ENCODE data around the gene ASAP2.
"Not testable (repeated sequence)": the region's sequence is repeated elsewhere in the genome, so short reads cannot be mapped to it uniquely, and the experiment has no call there.

The ASAP2 gene

DNA sequence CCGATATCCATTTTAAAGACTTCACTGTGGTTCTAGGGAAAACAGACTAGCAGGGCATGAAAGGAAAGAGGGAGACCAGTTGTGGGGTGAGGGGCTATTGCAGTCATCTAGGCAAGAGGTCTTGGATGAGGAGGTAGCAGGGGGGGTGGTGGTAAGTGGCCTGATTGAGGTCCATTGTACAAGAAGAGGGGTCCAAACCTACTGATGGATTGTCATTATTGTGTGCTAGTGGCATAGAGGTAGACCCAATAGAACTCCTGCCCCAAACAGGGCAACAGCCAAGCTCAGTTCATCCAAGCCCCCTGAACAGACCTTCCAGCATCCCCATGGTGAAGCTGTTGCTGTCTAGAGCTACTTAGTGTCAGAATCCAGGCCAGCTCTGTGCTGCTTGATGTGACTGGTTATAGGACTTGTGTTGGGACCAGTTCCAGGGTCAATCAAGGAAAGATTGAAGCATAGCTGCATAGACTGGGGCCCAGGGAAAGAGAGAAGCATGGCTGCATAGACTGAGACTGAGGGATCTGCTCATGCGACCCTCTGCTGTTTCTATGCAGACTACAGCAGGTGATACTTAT is 7.0 kb downstream of the ASAP2 start:
- ChIA-PET CTCF (interaction anchor here (1.2 to 1.5 kb wide), 2 partner anchors 26 to 70 kb away, joined by 3 read pairs; no protein-coding TSS in a partner anchor), POLR2A (no interaction called here)
- TF ChIP-seq, protein P1, sequence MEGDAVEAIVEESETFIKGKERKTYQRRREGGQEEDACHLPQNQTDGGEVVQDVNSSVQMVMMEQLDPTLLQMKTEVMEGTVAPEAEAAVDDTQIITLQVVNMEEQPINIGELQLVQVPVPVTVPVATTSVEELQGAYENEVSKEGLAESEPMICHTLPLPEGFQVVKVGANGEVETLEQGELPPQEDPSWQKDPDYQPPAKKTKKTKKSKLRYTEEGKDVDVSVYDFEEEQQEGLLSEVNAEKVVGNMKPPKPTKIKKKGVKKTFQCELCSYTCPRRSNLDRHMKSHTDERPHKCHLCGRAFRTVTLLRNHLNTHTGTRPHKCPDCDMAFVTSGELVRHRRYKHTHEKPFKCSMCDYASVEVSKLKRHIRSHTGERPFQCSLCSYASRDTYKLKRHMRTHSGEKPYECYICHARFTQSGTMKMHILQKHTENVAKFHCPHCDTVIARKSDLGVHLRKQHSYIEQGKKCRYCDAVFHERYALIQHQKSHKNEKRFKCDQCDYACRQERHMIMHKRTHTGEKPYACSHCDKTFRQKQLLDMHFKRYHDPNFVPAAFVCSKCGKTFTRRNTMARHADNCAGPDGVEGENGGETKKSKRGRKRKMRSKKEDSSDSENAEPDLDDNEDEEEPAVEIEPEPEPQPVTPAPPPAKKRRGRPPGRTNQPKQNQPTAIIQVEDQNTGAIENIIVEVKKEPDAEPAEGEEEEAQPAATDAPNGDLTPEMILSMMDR (IDR thresholded peaks at IDR 0.05; ENCODE audit: insufficient read depth, low read length, missing control alignments) = no peak
- DNase-seq (ENCODE audit: low read depth, low spot score) = no peak
- H3K4me3 ChIP-seq (ENCODE audit: low read depth, low read length) = no peak overlapping the region

DNA sequence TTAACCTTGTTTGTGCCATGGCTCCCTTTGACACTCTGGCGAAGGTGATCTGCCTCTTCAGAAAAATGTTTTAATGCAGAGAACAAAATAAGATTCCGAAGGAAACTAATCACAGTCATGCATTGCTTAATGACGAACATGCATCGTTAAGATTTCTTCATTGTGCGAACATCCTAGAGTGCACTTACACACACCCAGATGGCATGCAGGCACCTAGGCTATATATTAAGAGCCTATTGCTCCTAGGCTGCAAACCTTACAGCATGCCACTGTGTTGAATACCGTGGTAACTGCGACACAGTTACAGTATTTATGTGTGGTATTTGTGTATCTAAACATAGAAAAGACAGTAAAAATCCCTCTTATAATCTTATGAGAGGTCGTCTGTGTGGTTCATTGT is 8.3 kb downstream of the ASAP2 start:
- TF ChIP-seq, protein P1 (IDR thresholded peaks at IDR 0.05; ENCODE audit: insufficient read depth, low read length, missing control alignments) = no peak
- POLR2A ChIA-PET = no interaction called here
- CTCF ChIA-PET = interaction anchor here (2.8 kb wide), 1 partner anchor 9 kb away, joined by 12 read pairs; the partner anchor contains the start of gene ASAP2
- DNase-seq (ENCODE audit: low read depth, low spot score) = no peak
- H3K4me3 ChIP-seq (ENCODE audit: low read depth, low read length) = no peak overlapping the region

DNA sequence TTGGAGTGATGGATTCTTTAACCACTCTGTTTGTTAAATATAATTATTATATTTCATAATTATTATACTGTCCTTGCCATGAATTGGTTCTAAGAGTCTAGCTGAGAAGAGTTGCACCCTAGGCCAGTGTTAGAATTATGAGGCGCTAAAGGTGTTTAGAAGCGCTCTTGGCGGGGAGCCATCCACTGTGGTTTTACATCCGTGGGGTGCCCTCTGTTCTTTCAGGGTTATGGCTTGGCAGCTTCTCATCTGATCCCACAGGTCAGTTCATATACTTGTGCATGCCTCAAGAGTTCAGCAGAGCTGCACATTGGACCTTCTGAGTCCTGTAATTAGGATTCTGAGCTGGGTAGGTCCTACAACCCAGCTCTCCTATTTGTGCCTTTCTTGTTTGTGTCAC is 9.1 kb downstream of the ASAP2 start:
- TF ChIP-seq, protein P1 (IDR thresholded peaks at IDR 0.05; ENCODE audit: insufficient read depth, low read length, missing control alignments) = no peak
- POLR2A ChIA-PET = interaction anchor here (0.7 kb wide), 1 partner anchor 225 kb away, joined by 4 read pairs; no protein-coding TSS in a partner anchor
- CTCF ChIA-PET = interaction anchor here (1.0 to 2.8 kb wide), 2 partner anchors 10 to 12 kb away, joined by 3 to 12 read pairs; partner anchors contain the start of gene ASAP2
- no peak overlapping the region for H3K4me3 ChIP-seq (ENCODE audit: low read depth, low read length)
- no peak for DNase-seq (ENCODE audit: low read depth, low spot score)

DNA sequence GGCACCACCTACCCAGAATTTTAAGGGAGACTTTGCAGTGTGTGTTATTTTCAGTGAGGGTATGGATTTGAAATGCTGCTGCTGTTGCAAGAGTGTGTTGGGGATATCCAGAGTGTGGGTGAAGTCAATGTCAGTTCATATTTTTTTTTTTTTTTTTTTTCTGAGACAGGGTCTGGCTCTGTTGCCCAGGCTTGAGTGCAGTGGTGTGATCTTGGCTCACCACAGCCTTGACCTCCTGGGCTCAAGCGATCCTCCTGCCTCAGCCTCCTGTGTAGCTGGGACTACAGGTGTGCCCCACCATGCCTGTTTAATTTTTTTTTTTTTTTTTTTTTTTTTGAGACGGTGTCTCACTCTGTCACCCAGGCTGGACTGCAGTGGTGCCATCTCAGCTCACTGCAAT is 9.5 kb downstream of the ASAP2 start:
- ChIA-PET CTCF (interaction anchor here (1.0 to 2.8 kb wide), 2 partner anchors 11 kb away, joined by 3 to 12 read pairs; partner anchors contain the start of gene ASAP2), POLR2A (interaction anchor here (0.7 kb wide), 1 partner anchor 225 kb away, joined by 4 read pairs; no protein-coding TSS in a partner anchor)
- DNase-seq (ENCODE audit: low read depth, low spot score); H3K4me3 ChIP-seq (ENCODE audit: low read depth, low read length): not testable (repeated sequence)

DNA sequence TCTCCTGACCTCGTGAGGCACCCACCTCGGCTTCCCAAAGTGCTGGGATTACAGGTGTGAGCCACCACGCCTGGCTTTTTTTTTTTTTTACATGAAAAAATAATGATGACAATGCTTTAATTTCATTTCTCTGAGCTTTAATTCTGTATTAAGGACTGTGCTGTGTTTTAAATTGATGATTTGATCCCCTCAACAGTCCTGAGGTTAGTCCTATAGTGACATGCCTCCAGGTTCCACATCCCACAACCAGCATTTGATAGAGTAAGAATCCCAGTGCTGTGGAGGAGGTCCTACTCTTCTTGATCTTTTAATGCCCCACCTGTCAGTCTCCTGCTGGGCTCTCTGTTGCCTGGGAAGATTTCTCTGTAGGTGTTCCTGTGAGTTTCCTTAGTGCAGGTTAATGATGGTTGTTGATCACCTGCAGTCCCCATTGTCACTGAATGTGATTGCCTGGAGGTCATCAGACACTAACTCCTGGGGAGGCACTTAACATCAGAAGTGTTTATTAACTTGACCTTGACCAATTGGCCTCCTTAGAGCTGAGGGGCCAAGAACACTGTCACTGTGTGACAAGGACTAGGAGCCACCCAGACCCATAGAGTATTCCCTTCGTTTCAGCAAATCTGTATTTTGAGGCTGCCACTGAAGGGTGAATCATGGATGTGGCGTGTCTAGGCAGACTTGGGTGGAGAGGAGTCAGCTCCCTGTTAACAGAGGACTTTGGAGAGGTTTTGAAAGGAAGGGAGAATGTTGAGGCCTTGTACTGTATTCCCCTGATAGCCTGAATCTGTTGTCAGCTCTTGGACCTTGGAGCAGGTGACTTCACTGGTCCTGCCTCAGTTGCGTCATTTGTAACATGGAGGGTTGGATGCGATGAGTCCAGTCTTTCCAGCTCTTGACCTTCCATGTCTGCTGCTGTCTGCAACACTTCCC is 11.5 kb downstream of the ASAP2 start:
- no peak for DNase-seq (ENCODE audit: low read depth, low spot score)
- no peak overlapping the region for H3K4me3 ChIP-seq (ENCODE audit: low read depth, low read length)
- TF ChIP-seq, protein P1 (IDR thresholded peaks at IDR 0.05; ENCODE audit: insufficient read depth, low read length, missing control alignments) = no peak
- CTCF ChIA-PET = interaction anchor here (0.8 to 2.8 kb wide), 4 partner anchors 10 to 153 kb away, joined by 3 to 12 read pairs (median 7); partner anchors contain the start of gene ASAP2
- POLR2A ChIA-PET = no interaction called here

DNA sequence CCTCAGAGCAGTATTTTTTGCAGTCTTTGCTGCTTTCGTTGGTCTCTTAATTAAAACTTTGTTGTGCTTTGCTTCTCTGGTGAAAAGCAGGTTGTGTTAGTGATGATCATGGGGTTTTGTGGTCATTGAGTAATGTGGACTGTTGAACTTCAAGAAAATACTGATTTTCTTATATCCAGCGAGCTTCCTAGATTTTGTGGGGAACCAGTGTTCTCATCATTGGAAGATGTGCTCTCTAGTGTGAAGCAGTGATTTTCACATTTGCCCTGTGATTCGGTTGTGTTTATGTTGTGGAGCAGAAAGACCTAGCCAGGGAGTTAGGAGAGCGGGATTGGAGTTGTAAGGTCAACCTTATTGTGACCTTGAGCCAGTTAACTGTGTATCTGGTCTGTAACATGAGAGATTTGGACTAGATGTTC is 12.4 kb downstream of the ASAP2 start:
- DNase-seq (ENCODE audit: low read depth, low spot score) = no peak
- H3K4me3 ChIP-seq (ENCODE audit: low read depth, low read length) = no peak overlapping the region
- ChIA-PET CTCF (interaction anchor here (0.8 to 2.8 kb wide), 2 partner anchors 11 to 152 kb away, joined by 3 to 11 read pairs; no protein-coding TSS in a partner anchor), POLR2A (no interaction called here)
- TF ChIP-seq, protein P1 (IDR thresholded peaks at IDR 0.05; ENCODE audit: insufficient read depth, low read length, missing control alignments) = no peak
